GM19240 (cell line): ENCODE measurements around the gene CUX1.
"Not testable (repeated sequence)": the region's sequence is repeated elsewhere in the genome, so short reads cannot be mapped to it uniquely, and the experiment has no call there.

Source experiments
- DNase-seq: peaks from one replicate; pipeline ENCODE4 v3.0.0; 2011; ENCODE audit warnings: low spot score; ENCODE audit not compliant: insufficient read length

CUX1 gene

DNA sequence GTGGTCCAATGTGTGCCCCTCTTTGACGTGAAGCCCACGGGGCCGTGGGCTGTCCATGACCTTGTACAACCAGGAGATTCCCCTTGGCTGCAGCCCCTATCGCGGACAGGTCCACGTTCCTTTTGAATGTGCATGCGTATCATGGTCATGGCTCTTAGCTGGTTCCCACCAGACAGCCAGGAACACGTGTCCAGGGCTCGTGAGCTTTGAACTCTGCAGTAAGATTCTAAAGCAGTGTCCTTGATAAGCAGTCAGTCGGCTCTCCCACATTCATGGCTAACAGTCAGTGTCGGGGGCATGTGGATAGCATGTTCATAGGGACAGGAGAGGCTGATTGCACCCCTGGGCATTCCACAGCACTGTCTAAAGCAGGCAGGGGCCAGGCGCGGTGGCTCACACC is 393.4 kb downstream of the CUX1 start:
- DNase-seq = no peak

DNA sequence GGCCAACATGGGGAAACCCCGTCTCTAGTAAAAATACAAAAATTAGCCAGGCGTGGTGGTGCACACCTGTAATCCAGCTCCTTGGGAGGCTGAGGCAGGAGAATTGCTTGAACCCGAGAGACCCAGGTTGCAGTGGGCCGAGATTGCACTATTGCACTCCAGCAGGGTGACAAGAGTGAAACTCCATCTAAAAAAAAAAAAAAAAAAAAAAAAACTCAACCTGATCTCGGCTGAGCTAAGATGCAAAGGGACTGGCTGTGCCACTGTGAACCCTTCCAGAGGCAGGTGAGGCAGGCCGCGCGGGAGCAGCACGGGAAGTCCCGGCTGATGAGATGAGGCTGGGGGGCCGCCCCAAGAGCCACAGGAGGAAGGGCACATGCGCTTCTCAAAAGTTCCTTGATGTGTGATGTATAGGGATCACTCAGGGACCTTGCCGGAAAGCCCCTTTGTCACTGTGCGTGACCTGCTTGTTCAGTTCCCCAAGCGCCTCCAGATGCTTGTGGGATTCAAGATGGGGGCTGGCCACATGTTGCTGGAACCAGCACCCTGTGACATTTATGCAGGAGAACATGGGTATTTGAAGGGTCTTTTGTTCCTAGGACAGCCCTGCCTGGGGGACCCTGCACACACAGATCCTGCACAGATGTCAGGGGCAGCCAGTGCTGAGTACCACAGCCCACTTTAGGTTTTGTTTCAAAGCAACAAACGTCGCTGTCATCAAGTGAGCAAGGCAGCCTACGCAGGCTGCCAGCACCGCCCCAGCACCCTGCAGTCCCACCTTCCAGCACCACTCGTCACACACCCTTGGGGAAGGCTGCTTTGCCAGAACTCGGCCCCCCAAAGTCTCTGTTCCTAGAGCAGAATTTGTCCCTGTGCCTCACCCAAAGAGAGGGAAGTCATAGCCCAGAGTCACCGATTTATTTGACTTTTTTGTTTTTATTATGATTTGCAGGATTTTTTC is 394.4 kb downstream of the CUX1 start:
- peak; percentile 46 for DNase-seq

DNA sequence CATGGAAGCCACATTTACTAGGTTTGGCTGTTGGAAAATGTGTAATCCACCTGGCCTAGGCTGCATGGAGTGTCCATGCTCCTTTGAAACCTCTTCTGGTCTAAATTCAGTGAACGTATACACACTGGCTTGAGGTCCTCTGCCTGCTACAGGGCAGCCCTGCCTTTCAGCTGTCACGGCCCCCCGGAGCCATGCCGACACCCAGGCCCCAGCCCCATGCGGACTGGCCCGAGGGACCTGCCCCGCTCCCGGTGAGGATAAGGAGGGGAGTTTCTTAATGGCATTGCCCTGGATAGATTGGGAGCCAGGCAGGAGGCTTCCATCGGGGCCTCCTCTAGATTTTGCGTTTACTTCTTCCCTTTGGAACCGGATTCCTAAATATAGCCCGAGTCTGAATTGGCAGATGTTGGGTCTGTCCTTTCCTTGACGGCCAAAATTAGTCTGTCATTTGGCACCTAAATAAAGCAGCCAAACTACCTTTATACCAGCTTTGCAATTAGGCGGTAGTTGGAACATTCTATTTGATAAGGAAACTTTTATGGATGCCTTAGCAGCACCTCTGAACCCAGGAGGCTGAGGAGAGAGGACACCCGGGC is 397.1 kb downstream of the CUX1 start:
- DNase-seq = no peak

DNA sequence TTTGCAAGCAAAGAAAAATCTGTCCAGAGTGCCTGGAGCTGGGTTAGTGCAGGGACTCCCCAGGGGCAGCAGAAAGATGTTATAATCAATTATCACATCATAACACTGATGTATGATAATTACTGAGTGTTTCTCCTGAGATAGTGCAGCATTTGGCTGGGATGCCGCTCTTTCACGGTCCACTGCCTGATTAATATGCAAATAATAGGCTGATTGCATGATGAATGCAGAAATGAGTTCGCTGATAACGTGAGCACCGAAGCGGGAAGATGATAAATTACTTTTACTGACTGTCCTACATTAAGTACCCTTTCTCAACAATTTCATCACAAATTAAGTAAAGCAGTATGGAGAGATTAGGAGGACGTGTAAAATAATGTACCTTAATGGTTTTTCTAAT is 397.8 kb downstream of the CUX1 start:
- DNase-seq = no peak

DNA sequence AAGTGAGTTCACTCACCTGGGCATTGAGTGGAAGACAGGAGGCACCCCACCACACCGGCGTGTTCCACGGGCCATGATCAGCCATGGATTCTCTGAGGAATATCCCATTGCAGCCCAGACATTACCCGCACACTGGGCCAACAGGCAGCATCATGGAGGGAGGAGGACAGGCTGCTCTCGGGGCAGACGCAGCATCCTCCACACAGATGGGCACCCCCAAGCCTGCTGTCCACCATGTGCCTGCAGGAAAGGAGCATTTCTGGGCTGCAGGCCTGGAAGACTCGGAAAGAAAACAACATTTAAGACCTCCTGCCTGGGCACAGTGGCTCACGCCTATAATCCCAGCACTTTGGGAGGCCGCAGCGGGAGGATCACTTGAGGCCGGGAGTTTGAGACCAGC is 398.3 kb downstream of the CUX1 start:
- DNase-seq = no peak

DNA sequence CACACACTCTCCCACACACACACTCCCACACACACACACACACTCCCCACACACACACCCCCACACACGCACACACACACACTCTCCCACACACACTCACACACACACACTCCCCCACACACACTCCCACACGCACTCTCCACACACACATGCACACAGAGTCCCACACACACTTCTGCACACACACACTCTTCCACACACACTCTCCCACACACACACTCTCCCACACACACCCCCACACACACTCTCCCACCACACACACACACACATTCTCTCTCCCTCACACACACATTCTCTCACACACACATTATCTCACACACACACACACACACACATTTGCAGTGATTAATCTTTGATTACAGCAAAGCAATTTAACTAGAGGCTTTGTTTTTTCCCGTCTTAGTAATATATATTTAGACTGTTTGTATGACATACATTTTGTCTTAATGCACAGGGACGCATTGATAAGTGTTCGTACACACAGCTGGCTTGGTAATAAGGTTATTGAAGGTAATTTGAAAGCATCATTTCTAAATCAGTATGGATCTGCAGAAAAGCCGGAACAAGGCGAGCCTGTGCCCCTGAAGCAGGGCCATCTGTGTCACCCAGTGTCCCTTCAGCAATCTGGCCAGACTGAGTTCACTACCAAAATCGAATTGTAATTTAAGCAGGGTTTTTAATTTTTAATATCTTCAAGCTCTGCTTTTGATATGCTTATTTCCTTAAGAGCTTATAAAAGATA is 399.3 kb downstream of the CUX1 start:
- DNase-seq = no peak

DNA sequence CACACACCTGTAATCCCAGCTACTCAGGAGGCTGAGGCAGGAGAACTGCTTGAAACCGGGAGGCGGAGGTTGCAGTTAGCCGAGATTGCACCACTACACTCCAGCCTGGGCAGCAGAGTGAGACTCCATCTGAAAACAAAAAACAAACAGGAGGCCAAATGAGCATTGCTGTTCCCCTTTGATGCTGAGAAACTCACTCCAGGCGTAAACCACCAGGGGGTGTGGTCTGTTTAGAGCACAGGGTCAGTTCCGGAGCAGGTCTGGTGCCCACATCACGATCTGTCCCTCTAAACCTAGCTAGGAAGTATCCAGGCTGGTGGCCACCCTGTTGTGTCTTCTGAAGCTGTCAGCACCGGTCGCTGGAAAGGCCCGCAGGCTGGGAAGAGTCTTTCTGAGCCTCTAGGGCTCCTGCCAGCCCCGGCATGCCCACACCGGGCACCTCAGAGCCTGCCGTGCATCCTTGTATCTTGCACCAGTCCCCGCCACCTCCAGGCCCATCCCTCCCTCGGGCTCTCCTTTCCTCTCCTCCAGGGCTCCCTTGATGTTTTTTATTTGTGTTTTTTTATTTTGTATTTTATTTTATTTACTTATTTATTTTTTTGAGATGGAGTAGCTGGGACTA is 402.9 kb downstream of the CUX1 start:
- no peak for DNase-seq

DNA sequence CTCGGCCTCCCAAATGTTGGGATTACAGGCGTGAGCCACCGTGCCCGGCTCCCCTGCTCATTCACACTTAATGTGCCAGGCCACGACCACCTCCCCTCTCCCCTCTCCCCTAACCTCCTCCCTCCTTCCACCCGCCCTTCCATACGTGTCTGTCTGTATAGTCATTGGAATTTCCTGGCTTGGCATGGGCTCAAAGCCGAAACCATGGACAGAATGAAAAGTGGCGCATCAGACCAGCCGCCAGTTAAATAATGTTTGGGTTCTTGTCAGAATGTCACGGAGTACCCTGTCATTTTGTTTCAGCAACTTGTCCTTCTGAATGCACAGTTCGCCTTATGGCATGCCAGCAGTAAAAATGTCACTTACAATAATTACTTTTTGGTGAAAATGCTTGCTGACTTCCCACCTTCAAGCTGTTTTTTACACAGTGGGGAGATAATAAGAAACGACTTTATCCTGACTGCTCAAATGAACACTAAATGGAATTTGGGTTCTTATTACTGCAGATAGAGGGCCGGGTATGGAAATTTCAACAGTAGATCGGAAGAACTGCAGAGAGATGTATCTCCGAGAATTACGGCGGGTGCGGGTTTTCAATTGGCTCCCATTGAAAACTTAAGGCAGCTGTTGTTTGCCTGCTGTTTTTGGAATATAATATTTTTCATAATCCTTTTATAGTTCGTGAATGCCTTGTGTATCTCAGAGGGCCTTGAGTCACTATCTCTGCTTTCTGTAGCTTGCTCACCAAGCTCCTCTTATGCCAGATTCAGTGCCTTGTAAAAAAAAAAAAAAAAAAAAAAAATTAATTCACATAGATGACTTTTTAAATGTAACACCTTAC is 403.8 kb downstream of the CUX1 start:
- no peak for DNase-seq

DNA sequence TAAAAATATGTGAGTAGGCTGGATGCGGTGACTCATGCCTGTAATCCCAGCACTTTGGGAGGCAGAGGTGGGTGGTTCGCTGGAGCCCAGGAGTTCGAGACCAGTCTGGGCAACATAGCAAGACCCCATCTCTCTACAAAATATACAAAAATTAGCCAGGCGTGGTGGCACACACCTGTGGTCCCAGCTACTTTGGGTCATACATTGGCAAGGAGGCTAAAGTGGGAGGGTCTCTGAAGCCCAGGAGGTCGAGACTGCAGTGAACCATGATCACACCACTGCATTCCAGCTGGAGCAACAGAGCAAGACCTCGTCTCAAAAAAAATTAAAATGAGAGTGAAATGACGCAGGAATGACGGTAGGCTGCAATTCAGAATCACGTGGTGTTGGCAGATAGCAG is 404.5 kb downstream of the CUX1 start:
- no peak for DNase-seq

DNA sequence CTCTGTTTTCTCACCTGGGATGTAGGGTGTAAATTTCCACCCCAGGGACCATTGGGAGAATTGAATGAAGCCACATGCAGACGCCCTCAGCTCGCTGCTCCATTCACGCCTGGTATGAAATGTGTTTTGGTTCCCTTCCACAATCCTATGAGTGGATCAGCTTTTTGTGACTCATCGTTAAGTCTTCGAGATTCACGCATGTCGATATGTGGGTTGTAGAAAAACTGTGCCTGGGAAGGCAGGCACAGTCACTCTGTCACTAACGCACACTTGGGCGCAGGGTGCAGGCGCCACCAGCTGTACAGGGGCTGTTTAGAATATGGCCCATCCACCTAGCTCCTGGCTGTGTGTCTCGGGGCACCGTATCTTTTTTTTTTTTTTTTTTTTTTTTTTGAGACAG is 405.0 kb downstream of the CUX1 start:
- no peak for DNase-seq

DNA sequence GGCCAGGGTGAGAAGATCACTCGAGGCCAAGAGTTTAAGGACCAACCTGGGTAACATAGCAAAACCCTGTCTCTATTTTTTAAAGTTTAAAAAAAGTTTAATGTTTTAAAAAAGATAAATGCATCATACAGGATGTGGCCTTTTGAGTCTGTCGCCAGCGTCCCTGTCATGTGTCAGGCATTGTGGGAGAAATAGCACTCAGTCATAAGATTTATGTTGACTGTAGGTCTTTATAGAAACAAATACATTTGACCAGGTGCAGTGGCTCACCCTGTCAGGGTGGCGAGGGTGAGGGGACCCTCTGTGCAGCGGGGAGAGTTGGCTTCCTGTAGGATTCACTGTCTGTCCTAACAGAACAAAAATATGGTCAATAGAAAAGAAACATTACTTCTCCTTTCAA is 405.8 kb downstream of the CUX1 start:
- no peak for DNase-seq

DNA sequence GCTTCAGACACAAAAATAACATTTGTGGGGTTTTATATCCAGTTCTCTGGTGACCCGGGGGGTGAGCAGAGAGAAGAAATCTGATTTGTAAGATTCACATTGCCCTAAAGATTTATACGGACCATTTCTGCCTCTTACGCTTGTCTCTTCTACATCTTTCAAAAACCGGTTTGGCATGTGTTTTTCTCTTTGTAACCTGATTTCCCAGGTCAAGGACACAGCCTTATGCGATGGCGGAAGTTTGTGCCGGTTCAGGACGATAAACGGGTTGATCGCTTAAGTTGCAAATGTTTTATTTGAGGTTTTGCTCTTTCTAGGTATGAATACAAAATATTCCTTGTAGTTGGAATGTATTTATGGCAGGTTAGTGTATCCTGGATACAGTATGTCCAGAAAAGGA is 407.6 kb downstream of the CUX1 start:
- DNase-seq = no peak

DNA sequence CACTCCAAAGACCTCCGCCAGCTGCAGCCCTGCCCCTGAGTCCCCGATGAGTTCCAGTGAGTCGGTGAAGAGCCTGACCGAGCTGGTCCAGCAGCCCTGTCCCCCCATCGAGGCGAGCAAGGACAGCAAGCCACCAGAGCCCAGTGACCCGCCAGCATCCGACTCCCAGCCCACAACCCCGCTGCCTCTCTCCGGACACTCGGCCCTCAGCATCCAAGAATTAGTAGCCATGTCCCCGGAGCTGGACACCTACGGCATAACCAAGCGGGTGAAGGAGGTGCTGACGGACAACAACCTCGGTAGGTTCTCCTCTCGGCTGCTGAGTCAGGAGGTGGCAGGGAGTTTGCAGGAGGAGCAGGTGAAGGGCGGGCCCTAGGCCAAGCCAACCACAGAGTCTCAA is 409.9 kb downstream of the CUX1 start:
- no peak for DNase-seq

DNA sequence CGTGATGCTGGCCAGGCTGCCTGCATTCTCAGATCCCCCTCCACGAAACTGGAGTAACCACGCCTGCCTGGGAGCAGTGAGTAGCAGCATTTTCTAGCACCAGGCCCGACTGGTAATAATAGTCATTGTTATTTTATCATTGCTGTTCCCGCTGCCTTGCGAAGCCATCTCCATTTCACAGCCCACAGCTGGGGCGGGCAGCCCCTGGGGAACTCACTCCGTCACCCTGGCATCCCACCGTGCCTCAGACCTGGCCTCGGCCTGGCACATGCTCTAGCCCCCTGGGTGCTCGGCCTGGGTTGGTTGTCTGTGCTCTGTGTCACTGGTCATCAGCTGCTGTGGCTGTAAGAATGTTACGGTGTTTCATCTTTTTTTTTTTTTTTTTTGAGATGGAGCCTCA is 411.5 kb downstream of the CUX1 start:
- DNase-seq = no peak

DNA sequence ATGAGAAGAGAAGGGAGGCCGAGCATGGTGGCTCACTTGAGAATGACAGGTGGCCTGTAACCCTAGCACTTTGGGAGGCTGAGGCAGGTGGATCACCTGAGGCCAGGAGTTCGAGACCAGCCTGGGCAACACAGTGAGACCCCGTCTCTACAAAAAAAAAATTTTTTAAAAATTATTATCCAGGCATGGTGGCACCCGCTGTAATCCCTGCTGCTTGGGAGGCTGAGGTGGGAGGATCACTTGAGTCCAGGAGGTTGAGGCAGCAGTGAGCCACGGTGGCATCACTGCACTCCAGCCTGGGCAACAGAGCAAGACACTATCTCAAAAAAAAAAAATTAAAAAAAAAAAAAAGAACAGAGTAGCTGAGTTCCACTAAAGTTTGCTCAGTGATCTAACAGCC is 412.7 kb downstream of the CUX1 start:
- not testable (repeated sequence) for DNase-seq

DNA sequence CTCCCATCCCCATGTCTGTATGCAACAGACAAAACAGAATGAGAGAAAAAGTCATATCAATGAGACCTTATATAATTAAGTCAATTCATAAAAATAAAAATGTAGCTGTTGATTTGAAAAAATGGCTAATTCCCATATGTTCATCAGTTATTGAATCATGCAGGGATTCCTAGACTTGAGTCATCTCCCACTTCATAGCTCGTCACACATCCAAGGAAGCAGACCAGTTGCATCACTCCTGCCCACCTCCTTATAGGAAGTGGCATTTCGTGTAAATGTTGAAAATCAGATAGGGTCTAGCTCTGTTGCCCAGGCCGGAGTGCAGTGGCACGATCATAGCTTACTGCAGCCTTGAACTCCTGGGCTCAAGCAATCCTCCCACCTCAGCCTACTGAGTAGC is 413.2 kb downstream of the CUX1 start:
- DNase-seq = no peak

DNA sequence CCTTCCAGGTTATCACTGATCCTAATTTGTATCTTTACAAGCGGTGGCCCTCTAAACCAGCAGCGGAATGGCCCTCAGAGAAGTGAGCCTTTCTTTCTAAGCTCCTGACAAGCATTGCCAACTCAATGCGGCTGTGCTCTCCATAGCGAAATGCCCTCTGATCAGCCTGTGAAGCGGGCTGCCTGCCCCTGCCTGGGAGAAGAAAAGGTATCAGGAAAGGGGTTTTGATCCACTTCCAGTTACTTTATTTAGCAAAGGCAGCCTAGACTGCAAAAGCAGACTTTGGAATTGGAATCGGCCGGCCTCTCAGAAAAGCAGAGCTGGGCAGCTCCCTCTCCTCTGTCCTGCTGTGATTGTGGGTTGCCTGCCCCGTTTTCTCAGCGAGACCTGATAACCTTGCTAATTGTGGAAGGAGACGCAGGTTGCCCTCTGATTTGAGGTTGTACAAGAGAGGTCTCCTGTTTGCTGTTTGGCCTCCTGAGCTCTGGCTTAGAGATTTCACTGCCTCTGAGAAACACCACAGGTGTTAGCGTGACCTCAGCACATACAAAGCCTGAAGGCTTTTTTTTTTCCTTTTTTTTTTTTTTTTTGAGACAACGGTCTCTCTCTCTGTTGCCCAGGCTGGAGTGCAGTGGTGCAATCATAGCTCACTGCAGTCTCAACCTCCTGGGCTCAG is 415.3 kb downstream of the CUX1 start:
- DNase-seq = no peak

DNA sequence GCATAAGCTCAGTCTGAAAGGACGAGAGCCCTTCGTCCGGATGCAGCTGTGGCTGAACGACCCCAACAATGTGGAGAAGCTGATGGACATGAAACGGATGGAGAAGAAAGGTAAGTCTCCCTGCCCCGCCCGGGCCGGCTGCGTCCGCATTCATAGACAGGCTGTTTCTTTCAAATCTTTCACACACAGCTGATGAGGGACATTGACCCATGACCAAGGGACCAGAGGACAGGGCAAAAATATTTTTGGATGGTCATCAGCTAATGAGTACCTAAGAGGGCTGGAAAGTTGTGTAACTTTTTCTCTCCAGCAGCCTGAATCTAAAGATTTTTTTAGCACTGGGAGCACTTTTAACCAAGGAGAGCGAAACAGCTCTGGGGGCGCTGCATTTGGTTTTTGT is 416.7 kb downstream of the CUX1 start:
- no peak for DNase-seq

DNA sequence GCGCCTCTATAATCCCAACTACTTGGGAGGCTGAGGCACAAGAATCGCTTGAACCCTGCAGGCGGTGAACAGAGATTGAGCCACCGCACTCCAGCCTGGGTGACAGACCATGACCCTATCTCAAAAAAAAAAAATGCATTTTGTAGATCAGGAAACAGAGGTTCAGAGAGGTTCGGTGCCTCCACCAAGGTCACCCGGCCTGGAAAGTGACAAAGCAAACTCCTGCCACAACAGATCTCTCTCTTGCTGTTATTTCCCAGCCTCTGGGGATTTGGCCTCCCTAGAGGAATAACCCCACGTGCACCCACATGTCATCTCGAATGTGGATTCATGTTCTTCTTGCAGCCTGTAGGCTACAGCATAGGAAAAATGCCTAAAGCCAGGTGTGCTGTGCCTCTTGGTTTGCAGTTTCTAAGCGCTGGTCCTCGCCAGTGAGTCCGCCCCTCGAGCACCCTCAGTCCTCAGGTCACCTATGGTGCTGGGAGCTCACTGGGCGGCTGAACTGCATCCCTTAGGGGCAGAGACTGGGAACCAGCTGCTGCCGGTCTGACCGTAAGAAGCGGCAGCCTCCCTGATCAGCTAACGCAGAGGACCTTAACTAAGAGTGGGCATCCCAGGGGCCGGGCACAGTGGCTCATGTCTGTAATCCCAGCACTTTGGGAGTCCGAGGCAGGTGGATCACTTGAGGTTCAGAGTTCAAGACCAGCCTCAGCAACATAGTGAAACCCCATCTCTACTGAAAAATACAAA is 417.6 kb downstream of the CUX1 start:
- DNase-seq = no peak

DNA sequence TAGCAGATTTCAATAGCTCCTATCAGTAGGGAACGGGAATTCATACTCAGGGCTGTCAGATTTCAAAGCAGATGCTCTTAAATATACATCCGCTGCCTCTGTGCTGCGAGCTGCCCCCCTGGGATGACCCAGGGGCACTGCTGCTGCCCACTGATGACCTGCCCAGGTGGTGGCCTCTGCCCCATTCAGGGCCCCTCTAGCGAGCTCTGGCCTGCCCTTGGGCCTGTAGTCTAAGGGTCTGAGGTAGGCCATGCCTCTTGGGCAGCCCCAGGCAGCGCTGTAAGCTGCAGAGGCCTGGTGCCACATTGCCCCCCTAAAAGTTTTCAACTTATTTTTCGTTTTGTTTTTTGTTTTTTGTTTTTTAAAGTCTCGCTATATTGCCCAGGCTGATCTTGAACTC is 418.7 kb downstream of the CUX1 start:
- DNase-seq = no peak
